HG03103 (cell line): ENCODE results near the gene EPS8L1.

Experiments
- ATAC-seq: cut with Tn5 transposase; IDR thresholded peaks from one replicate; pipeline ENCODE4 v1.9.1; 2021; ENCODE audit warnings: low read depth; ENCODE audit not compliant: unreplicated experiment

EPS8L1 gene

GRCh38 chr19:55112777-55113569 is 37.3 kb downstream of the EPS8L1 start:
- no peak for ATAC-seq

DNA sequence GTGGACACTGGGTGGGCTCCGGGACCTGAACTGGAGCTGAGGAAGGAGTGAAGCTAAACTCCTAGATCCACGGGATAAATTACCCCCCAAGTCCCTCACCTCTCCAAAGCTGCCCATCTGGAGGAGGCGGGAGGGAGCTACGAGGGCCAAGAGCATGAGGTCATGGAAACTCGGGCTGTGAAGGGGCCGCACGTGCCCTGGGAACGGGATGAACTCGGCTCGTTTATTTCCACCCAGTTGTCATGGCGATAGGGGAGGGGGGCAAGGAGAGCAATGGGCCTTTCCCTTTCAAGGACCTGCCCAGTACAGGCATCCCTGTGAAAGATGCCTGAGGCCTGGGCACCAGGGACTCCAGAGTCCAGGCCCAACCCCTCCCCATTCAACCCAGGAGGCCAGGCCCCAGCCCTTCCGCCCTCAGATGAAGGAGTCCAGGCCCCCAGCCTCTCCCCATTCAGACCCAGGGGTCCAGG is 37.9 kb downstream of the EPS8L1 start:
- ATAC-seq = no peak

- no peak for ATAC-seq
Observed at GRCh38 chr19:55114566-55115145, 39.0 kb downstream of the EPS8L1 start.

- no peak for ATAC-seq
Observed at GRCh38 chr19:55115446-55116065, 39.9 kb downstream of the EPS8L1 start.

DNA sequence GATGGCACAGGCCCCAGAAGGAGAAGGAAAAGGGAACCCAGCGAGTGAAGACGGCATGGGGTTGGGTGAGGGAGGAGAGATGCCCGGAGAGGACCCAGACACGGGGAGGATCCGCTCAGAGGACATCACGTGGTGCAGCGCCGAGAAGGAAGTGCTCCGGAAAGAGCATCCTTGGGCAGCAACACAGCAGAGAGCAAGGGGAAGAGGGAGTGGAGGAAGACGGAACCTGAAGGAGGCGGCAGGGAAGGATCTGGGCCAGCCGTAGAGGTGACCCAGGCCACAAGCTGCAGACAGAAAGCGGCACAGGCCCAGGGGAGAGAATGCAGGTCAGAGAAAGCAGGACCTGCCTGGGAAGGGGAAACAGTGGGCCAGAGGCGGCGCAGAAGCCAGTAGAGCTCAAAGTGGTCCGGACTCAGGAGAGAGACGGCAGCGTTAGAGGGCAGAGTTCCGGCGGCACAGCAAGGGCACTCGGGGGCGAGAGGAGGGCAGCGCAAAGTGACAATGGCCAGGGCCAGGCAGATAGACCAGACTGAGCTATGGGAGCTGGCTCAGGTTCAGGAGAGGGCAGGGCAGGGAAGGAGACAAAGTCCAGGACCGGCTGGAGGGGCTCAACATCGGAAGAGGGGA is 40.7 kb downstream of the EPS8L1 start:
- ATAC-seq = no peak

DNA sequence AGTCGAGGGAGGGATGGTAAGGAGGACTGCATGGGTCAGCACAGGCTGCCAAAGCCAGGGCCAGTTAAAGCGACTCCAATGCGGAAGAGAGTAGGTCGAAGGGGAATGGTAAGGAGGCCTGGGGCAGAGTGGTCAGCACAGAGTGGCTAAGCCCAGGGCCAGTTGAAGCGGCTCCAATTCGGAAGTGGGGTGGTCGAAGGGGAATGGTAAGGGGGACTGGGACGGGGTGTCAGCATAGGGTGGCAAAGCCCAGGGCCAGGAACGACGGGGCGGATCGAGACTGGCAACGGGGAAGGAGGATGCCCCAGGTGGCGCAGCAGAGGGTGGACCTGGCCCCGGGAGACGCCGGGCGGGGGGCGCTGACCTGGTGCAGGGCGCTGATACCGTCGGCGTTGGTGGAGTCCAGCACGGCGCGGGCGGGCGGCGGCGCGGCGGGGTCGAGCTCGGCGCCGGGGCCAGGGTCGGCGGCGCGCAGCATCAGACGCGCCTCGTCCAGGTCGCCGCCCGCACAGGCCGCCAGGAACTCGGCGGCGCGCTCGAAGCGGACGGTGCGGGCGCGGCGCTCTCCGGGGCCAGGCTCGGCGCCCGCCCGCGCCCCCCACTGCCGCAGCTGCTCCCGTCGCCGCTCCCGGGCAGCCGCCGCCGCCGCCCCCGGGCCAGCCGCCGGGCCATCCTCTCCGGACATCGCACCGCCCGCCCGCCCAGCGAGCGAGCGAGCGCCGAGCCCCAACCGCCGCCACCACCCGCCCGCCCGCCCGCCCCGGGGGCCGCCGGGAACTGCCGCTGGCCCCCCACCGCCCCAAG is 41.4 kb downstream of the EPS8L1 start, which contains the start of gene PPP1R12C:
Gene PPP1R12C (minus strand): TSS at position 779 of the 804 bp plus-strand sequence. CDS start 94 bp downstream, at position 685.
- ATAC-seq = no peak

DNA sequence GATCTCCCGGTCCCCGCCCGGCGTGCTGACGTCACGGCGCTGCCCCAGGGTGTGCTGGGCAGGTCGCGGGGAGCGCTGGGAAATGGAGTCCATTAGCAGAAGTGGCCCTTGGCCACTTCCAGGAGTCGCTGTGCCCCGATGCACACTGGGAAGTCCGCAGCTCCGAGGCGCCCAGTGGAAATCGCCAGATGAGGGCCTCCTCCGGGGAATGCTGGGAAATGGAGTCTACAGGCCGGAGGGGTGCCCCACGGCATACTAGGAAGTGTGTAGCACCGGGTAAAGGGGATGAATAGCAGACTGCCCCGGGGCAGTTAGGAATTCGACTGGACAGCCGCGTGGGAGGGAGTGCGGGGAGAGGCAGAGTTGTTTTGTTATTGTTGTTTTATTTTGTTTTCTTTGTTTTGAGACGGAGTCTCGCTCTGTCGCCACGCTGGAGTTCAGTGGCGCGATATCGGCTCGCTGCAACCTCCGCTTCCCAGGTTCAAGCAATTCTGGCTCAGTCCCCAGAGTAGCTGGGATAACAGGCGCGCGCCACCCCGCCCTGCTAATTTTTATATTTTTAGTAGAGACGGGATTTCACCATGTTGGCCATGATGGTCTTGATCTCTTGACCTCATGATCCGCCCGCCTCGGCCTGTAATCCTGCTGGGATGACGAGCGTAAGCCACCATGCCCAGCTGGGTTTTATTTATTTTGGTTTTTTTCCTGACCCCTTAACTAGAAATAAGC is 42.2 kb downstream of the EPS8L1 start:
- peak; percentile 59 for ATAC-seq

DNA sequence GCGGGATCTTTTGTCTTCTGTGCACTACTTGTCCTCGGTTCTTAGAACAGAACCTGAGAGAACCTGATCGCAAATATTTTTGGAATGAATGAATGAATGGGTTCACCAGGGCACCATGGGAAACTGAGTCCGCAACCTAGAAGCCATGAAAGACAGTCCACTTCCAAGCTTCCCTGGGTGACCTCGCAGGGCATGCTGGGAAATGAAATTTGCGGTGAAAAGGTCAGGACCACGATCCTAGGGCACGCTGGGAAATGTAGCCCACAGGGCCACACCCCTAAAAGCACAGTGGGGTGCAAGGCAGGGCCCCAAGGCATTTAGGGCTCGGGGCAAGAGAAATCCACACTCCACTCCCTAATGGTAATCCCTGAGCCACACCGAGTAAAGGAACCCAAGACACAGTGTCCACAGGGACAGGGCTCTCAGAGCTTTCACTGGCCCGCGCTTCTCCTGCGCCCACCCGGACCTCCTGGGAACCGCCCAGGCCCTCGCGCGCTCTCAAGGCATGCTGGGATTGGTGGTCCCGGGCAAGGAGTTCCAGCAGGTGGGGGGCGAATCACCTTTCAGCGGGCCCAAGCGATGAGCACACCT is 42.8 kb downstream of the EPS8L1 start:
- ATAC-seq = no peak

- ATAC-seq = no peak
Observed at GRCh38 chr19:55119053-55119452, 43.4 kb downstream of the EPS8L1 start.

GRCh38 chr19:55131421-55131820 is 55.8 kb downstream of the EPS8L1 start:
- ATAC-seq = no peak

DNA sequence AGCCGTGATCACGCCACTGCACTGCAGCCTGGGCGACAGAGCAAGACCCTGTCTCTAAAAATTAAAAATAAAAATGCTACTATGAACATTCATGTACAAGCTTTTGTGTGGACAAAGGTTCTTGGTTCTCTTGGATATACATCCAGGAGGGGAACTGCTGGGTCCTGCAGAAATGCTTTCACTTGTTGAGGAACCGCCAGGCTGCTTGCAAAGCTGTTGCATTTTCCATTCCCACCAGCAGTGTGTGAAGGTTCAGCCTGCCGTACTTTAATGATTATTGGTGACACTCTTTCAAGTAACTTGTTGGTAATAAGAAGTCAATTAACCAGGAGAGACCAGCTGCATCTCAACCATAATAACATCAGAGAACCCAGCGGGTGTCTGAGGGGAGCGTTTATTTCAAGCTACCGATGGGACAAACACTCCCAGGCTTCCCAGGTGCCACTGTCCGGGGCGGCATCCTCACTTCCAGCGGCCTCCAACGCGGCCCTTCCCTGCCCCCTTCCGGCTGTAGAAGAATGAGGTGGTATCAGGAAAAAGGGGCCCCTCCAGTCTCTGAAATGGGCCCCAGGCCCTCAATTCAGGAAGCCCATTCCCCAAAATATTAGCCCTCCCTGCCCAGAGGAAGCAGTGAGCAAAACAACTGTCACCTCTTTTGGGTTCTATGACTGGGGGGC is 56.9 kb downstream of the EPS8L1 start:
- no peak for ATAC-seq

DNA sequence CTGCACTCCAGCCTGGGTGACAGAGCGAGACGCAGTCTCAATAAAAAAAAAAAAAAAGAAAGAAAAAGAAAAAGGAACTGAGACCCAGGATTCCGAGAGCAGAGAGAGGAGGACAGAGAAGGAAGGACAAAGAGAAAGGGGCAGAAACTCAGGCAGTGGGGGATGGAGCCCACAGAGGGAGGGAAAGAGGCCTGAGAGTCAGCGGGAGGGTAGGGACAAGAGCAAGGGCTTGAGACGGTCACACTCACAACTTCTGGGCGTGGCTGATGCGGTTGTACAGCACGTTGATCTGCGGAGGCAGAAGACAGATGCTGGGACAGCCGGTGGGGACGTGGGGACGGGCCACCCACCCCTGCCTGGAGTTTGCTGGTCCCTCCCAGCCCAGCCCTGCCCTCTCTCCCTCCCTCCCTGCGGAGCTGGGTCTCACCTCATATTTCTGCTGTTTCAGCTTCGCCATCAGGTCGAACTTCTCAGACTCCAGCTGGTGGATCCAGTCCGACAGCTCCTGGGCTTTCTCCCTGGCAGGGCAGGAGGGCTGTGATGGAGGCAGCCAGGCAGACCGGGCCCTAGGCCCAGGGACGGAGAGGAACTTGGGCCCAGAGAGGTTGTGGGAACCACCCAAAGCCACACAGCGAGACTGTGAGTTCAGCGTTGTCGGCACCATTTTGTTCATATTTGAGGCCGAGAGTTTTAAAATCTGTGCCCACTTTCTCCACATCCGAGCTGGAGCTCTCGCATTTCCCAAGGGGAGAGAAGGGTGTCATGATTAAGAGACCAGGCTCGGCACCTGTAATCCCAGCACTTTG is 58.2 kb downstream of the EPS8L1 start:
- ATAC-seq = no peak

GRCh38 chr19:55134736-55135135 is 59.1 kb downstream of the EPS8L1 start:
- no peak for ATAC-seq

DNA sequence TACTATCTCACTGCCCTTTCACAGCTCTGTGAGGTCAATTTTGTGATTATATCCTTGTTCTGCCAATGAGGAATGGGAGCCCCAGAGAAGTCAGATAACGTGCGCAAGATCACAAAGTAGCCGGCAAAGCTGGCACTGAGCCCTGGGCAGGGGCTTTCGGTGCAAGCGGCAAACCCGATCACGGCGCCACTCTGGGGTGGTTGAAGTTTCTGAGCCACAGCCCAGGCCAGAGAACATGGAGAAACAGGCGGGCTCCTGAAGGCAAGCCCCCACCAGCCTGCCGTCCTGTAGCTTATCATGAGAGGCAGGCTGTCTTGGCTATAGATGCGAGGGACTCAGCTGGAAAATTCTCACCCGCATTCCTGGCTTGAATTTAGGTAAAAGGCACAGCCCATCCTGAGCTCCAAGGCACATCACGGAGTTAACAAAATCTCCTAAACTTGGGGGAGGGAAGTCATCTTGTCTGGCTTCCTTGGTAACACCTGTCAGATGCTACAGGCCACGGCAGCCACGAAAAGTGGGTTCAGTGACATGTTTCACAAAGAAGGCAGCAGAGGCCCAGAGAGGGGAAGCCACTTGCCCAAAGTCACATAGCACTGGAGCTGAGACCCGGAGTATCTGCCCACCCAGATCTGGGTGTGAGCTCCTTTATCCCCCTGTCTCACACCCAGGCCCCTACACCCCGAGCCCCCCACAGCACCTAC is 60.9 kb downstream of the EPS8L1 start:
- no peak for ATAC-seq
